Upper lobe of right lung (tissue), 1 donor: ENCODE measurements around the gene CSRP1. TPM values are rescaled to one million over a fixed set of nuclear protein-coding genes. Genes with fewer than 3 reads are reported as not detected.

Source experiments
- ATAC-seq: fragments of 200-7000 bp; cut with Tn5 transposase; one replicate; pipeline ENCODE4 v1.9.1; 2020; ENCODE audit warnings: mild to moderate bottlenecking, moderate library complexity
- DNase-seq: peaks from one replicate; pipeline ENCODE4 v3.0.0-alpha.2; 2020
- H3K27ac ChIP-seq: fragments of 200-600 bp; one replicate; pipeline ENCODE4 v1.8.0; 2022
- H3K27me3 ChIP-seq: fragments of 200-600 bp; one replicate; pipeline ENCODE4 v1.8.0; 2022; ENCODE audit warnings: mild to moderate bottlenecking
- H3K36me3 ChIP-seq: fragments of 200-600 bp; one replicate; pipeline ENCODE4 v1.8.0; 2022
- H3K4me1 ChIP-seq: fragments of 200-600 bp; one replicate; pipeline ENCODE4 v1.8.0; 2022
- H3K4me3 ChIP-seq: fragments of 200-600 bp; one replicate; pipeline ENCODE4 v1.8.0; 2022; ENCODE audit warnings: mild to moderate bottlenecking
- H3K9me3 ChIP-seq: fragments of 200-600 bp; one replicate; pipeline ENCODE4 v1.8.0; 2022
- intact Hi-C: fragments of 100-400 bp; cut with DNase I; formaldehyde crosslinking; loops from one replicate; pipeline ENCODE4 v1.11.0; 2022
- total RNA-seq: library from RNA; stranded (reverse); fragmentation: NEBNext Ultra II Directional; extraction: Animal tissue kit (Norgen Biotek cat#: 25700); gene quantifications from one replicate; pipeline ENCODE4 v1.2.1, GENCODE V29; 2021
- TF ChIP-seq, protein P1 (sequence below): fragments of 200-600 bp; IDR thresholded peaks from one replicate; pipeline ENCODE4 v1.8.0; 2022; ENCODE audit warnings: antibody characterized with exemption
- donor health status: DM: no; HTN: yes; CAD: no; lungs with severe emphysema.

The CSRP1 gene
- total RNA-seq, 1 donor from 2014 or later: 280 TPM

DNA sequence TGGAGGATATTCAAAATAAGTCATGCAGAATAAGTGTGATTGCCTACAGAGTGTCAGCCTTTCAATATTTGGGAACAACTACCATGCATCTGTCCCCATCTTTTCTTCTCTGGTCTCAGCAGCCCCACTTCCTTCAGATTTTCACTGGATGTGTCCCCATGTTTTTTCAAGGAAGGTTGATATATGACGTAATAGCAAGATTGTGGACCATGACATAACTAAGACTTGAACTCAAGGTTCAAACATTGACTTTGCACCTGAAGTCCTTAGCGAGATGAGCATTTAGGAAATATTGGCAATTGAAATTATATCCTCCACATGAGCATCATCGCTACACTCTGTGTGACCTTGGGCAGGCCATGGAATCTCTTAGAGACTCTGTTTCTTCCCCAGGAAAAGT, 37.8 kb upstream of the CSRP1 start:
- peaks cover 28% of the 10 kb centered on the region for H3K4me1 ChIP-seq
- intact Hi-C loops: no loop called here
- peaks cover 4% of the 10 kb centered on the region for H3K27me3 ChIP-seq
- no peaks in the 10 kb centered on the region for H3K36me3 ChIP-seq
- DNase-seq: no peak
- H3K9me3 ChIP-seq: no peaks in the 10 kb centered on the region
- TF ChIP-seq, protein P1, sequence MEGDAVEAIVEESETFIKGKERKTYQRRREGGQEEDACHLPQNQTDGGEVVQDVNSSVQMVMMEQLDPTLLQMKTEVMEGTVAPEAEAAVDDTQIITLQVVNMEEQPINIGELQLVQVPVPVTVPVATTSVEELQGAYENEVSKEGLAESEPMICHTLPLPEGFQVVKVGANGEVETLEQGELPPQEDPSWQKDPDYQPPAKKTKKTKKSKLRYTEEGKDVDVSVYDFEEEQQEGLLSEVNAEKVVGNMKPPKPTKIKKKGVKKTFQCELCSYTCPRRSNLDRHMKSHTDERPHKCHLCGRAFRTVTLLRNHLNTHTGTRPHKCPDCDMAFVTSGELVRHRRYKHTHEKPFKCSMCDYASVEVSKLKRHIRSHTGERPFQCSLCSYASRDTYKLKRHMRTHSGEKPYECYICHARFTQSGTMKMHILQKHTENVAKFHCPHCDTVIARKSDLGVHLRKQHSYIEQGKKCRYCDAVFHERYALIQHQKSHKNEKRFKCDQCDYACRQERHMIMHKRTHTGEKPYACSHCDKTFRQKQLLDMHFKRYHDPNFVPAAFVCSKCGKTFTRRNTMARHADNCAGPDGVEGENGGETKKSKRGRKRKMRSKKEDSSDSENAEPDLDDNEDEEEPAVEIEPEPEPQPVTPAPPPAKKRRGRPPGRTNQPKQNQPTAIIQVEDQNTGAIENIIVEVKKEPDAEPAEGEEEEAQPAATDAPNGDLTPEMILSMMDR: no peak
- H3K4me3 ChIP-seq: no peak overlapping the region
- ATAC-seq: no peak
- H3K27ac ChIP-seq: no peak overlapping the region

DNA sequence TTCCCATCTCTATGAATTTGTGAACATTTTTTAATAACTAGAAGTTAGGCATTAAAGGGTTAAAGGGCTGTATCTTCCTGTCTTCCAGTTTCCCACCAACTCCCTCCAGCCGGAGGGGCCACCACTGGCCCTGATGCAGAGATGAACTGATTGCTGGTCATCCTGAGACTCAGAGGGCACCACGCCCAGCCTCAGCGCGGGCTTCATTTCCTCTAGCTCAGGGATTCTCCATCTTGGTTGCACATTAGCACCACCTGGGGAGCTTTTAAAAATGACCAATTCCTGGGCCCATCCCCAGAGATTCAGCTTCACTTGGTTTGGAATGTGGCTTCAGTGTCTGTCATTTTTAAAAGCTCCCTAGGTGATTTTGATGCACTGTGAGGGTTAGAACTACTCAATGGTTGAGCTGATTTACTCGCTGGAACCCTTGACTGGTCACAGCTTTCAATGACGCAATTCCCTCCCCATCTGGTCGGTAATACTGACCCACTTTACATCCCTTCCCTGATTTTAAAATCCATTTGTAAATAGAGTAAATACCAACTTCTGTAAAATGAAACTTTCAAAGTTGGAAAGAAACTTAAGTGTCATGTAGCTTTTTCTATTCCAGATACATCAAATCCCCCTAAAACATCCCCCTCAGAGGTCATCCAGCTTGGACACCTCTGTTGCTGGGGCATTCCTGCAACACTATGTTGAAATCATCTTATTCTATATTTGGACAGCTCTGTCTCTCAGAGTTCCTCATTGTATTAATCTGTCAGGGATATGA, 37.1 kb upstream of the CSRP1 start:
- DNase-seq: no peak
- intact Hi-C loops: no loop called here
- no peak overlapping the region for H3K4me3 ChIP-seq
- no peak overlapping the region for H3K27ac ChIP-seq
- TF ChIP-seq, protein P1: no peak
- ATAC-seq: no peak
- H3K4me1 ChIP-seq: peaks cover 28% of the 10 kb centered on the region
- H3K36me3 ChIP-seq: no peaks in the 10 kb centered on the region
- H3K9me3 ChIP-seq: no peaks in the 10 kb centered on the region
- peaks cover 4% of the 10 kb centered on the region for H3K27me3 ChIP-seq

DNA sequence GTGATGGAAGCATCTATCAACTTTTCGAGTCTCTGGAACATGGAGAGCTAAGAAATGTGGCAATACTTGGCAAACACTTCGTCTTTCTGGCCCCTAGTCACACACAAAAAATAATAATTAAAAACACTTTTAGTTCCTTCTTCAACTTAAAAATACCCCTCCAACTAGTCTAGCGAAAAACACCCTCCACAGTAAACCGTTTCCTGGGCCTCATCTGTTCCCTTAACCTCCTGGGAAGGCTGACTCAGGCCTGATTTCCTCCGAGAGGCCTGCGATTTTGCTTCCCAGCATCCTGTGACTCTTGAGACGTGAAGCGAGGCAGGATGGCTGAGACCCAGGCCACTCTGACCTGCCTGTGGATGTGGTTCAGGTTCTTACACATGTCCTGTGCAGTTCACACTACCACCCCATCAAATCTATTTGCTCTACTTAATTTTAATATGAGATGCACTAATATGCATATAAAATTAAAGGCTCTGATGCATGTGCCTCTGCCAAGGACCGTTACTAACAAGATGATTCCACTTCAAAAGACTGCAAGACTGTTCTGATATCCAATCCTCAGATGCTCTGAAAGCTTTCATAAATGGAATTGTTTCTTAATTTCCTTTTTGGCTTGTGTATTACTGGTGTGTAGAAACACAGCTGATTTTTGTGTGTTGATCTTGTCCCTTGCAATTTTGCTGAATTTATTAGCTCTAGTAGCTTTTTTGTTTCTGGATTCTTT, 35.5 kb upstream of the CSRP1 start:
- no peak for DNase-seq
- peak overlapping the region; percentile 51 for H3K27ac ChIP-seq
- intact Hi-C loops: no loop called here

DNA sequence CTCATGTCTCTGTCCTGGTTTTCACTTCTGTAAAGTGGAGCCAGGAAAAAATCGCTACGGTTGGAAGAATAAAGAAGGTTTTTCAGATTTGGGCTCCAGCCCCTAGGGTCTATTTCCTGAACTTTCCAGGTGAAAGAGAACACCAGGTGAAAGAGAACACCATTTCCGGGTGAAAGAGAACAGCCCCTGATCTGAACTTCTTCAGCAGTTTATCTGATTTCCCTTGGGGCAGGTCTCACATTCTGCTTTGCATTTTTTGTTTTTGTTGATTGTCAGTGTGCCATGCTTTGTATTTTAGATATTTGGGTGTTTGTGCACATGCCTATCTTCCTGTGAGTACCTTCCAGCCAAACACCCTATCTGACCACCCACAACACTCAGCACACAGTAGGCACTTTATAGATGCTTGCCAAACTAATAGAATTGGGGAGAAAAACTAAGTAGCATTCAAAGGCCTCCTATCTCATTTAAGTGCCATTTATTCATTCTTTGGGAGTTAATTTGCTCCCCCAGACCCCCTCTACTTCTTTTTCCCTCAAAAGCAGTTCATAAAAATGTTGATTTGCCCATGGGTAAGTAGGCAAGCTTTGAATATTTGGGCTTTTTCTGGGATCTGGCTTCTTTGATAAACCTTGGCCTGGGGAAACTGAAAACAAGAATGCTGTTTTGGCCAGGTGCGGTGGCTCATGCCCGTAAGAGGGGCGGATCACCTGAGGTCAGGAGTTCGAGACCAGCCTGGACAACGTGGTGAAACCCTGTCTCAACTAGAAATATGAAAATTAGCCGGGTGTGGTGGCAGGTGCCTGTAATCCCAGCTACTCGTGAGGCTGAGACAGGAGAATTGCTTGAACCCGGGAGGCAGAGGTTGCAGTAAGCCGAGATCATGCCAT, 34.2 kb upstream of the CSRP1 start:
- intact Hi-C loops: no loop called here
- peaks cover 46% of the 10 kb centered on the region for H3K4me1 ChIP-seq
- peaks cover 11% of the 10 kb centered on the region for H3K27me3 ChIP-seq
- no peak overlapping the region for H3K4me3 ChIP-seq
- no peaks in the 10 kb centered on the region for H3K9me3 ChIP-seq
- DNase-seq: no peak
- TF ChIP-seq, protein P1: no peak
- no peak overlapping the region for H3K27ac ChIP-seq
- ATAC-seq: no peak
- no peaks in the 10 kb centered on the region for H3K36me3 ChIP-seq

More for the DNA sequence above, 35.5 kb upstream of the CSRP1 start:
- Histone ChIP-seq H3K27me3 (peaks cover 11% of the 10 kb centered on the region), H3K36me3 (no peaks in the 10 kb centered on the region), H3K4me1 (peaks cover 34% of the 10 kb centered on the region), H3K9me3 (no peaks in the 10 kb centered on the region), H3K4me3 (no peak overlapping the region)
- no peak for ATAC-seq
- TF ChIP-seq, protein P1: no peak

DNA sequence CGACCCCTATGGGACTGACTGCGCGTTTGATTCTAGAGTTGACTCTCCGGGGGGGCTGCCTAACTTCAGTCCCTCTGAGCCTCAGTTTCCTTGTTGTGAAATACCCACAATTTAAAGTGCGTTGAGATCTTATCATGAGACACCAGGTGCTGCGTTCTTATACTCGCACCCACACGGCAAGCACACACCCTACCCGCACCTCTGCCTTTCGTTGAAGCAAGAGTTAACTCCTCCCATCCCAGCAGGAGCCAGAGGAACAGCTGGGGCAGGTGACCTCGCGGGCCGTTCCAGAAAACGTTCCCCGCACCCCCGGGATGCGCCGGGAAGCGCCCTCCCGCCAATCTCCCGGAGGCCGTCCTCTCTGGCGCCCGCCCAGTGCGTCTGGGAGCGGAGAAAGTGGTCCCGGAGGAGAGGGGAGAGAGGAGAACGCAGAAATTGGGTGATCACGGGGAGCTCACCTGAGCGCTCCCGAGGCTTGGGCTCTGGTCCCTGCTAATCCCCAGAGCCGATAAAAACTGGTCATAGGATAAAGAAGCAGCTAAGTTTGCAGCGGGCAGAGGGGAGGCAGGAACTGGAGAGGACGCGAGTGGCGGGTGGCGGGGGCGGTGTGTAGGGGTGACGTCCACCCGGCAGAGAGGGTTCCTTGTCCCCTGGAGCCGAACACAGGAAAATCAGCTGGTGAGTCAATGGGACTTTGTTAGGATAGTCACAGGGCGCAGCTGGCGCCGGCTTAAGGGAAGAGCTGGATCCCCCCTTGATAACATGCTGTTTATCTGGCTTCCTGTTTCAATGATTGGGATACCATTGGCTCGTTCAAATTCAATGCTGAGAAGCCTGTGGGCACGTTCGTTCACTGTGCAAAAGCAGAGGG, 32.9 kb upstream of the CSRP1 start:
- intact Hi-C loops: no loop called here
- Histone ChIP-seq H3K36me3 (no peaks in the 10 kb centered on the region), H3K9me3 (no peaks in the 10 kb centered on the region), H3K27ac (peak overlapping the region; percentile 70), H3K4me1 (peaks cover 54% of the 10 kb centered on the region), H3K27me3 (peaks cover 11% of the 10 kb centered on the region), H3K4me3 (peak overlapping the region; percentile 58)
- TF ChIP-seq, protein P1: no peak
- ATAC-seq (peak; percentile 59), DNase-seq (peak; percentile 72)
